Mucosa of descending colon (tissue), 3 donors: ENCODE results near the gene NPEPL1. TPM values are rescaled to one million over a fixed set of nuclear protein-coding genes. Genes with fewer than 3 reads are reported as not detected.
A peak's percentile ranks its signal among the peaks of the same experiment; 100 is the strongest.

ENCODE experiments used
- ATAC-seq: fragments of 200-7000 bp; cut with Tn5 transposase; one replicate; pipeline ENCODE4 v1.9.1; 2020; ENCODE audit warnings: mild to moderate bottlenecking, moderate library complexity
- DNase-seq, 3 donors: peaks; one replicate each; pipeline ENCODE4 v3.0.0-alpha.2; 2020
- H3K36me3 ChIP-seq: fragments of 200-600 bp; one replicate; pipeline ENCODE4 v1.8.0; 2021; ENCODE audit warnings: low read depth, mild to moderate bottlenecking
- H3K4me1 ChIP-seq: fragments of 200-600 bp; one replicate; pipeline ENCODE4 v1.8.0; 2021; ENCODE audit warnings: low read depth, mild to moderate bottlenecking
- H3K4me3 ChIP-seq: fragments of 200-600 bp; one replicate; pipeline ENCODE4 v1.8.0; 2021; ENCODE audit warnings: mild to moderate bottlenecking
- H3K9me3 ChIP-seq: fragments of 200-600 bp; one replicate; pipeline ENCODE4 v1.8.0; 2021; ENCODE audit warnings: mild to moderate bottlenecking
- CTCF ChIP-seq: fragments of 200-600 bp; IDR thresholded peaks from one replicate; pipeline ENCODE4 v1.8.0; 2022; ENCODE audit warnings: antibody characterized with exemption, mild to moderate bottlenecking
- intact Hi-C, 2 donors: fragments of 100-400 bp; cut with DNase I in 1 of 2; cut with micrococcal nuclease in 1 of 2; formaldehyde crosslinking; loops; one replicate each; pipeline versions ENCODE4 v1.11.0 to v1.11.1; 2022; cut with DNase I, micrococcal nuclease
- total RNA-seq, 3 donors: library from RNA; stranded (reverse); fragmentation: NEBNext Ultra II Directional in 2 of 3; extraction: Animal tissue kit (Norgen Biotek cat#: 25700) in 2 of 3; gene quantifications; one replicate each; pipeline versions ENCODE4 v1.2.1 to v1.2.4, GENCODE V29; 2021 to 2023
- donor health status: DM: no; HTN: no; CAD: no; lungs with moderate emphysema.
- donor health status: DM: no; HTN: no; CAD: no.
- donor health status: DM: no; HTN: yes; CAD: no.

Gene NPEPL1
- total RNA-seq, 3 donors from 2014 or later: 26.8 to 41.6 (median 30.8) TPM

- DNase-seq: no peak
- no peaks in the 10 kb centered on the region for H3K9me3 ChIP-seq
- peak overlapping the region; percentile 91 for H3K4me3 ChIP-seq
- H3K4me1 ChIP-seq: peaks cover 18% of the 10 kb centered on the region
- no peak for ATAC-seq
- TF ChIP-seq CTCF: no peak
- intact Hi-C loops: no loop called here
- no peaks in the 10 kb centered on the region for H3K36me3 ChIP-seq
Measured at GRCh38 chr20:58651559-58651945, 41.0 kb upstream of the NPEPL1 start.

DNA sequence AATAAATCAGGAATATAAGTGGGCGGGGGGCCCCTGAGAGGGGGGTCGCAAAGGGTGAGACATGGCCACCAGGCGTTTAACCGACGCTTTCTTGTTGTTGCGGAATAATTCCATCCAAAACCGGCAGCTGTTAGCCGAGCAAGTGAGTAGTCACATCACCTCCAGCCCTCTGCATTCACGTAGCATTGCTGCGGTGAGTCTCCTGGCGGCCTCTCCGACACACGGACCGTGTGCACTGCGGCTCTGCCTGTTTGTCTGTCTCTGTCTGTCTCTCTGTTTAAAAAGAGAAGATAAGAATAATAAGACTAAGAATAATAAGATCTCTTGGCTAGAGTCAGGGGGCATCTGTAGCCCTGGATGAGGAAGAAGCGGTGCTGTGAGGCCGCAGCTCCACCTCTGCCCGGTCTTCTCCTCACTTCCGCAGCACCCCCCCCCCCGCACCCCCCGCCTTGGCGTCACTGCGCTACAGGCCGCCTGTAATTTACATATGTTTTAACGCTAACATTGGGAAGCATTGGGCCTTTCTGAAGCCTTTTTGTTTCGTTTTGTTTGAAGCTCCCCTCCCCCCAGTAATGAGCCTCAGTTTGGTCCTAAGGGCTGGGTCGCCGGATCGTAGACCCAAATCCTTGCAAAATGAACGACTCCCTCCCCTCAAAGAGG, 40.5 kb upstream of the NPEPL1 start:
- Histone ChIP-seq H3K4me1 (peaks cover 18% of the 10 kb centered on the region), H3K36me3 (no peaks in the 10 kb centered on the region), H3K4me3 (peak overlapping the region; percentile 91), H3K9me3 (no peaks in the 10 kb centered on the region)
- no peak for TF ChIP-seq CTCF
- ATAC-seq (peak; percentile 63), DNase-seq (peak; percentile 76 to 85 (median 77))
- intact Hi-C loops: no loop called here

DNA sequence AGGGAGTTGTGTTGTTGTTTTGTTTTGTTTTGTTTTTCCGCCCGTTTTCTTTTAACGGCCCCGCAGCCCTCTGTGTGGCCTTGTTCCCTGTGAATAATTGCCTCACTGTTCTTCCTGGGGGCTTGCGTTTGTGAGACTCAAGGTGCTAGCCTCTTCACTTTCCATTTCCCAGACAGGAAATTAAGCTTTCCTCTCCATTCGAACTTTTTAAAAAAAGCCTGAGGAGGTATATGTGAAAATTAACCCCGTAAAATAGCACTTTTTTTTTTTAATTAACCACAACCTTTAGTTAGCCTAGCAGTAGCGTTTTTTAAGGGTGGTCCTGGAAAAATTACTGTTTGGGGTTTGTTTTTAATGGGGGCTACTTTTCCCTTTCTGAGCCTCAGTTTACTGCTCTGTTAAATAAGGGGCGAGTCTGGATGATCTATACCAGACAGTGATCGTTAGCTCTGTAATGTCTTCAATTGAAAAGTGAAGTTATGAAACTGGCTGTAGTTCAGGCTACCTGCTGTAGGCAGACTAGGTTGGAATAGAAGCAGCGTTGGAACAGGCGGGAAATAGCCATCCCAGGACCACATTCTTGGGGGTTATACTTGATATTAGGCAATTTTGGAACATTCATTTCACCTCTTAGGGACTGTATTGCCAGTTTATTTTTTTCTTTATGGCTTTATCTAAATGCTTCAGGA, 39.9 kb upstream of the NPEPL1 start:
- H3K4me3 ChIP-seq: no peak overlapping the region
- H3K4me1 ChIP-seq: peaks cover 18% of the 10 kb centered on the region
- ATAC-seq (no peak), DNase-seq (peak in 1 of 3 donors; percentile 15)
- TF ChIP-seq CTCF: no peak
- no peaks in the 10 kb centered on the region for H3K36me3 ChIP-seq
- intact Hi-C loops: no loop called here
- no peaks in the 10 kb centered on the region for H3K9me3 ChIP-seq

DNA sequence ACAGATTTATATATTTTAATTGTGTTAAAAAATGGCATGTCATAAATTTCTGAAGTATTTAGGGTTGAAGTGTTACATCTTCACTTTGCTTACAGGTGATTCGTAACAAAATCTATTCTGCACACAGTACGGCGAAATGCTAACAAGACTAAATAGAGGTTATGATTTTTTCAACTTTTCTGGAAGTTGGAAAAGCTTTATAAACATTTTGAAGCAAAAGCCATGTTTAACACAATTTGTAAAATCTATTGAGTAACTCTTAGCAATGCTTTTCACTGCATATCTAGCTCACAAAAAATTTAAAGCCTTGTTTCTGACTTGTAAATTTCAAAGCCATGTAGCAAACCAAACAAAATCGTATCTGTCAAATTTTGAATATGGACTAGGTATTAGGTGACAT, 38.3 kb upstream of the NPEPL1 start:
- no peak for TF ChIP-seq CTCF
- peaks cover 18% of the 10 kb centered on the region for H3K4me1 ChIP-seq
- intact Hi-C loops: no loop called here
- DNase-seq: no peak
- no peak overlapping the region for H3K4me3 ChIP-seq
- H3K36me3 ChIP-seq: no peaks in the 10 kb centered on the region
- ATAC-seq: no peak
- no peaks in the 10 kb centered on the region for H3K9me3 ChIP-seq

DNA sequence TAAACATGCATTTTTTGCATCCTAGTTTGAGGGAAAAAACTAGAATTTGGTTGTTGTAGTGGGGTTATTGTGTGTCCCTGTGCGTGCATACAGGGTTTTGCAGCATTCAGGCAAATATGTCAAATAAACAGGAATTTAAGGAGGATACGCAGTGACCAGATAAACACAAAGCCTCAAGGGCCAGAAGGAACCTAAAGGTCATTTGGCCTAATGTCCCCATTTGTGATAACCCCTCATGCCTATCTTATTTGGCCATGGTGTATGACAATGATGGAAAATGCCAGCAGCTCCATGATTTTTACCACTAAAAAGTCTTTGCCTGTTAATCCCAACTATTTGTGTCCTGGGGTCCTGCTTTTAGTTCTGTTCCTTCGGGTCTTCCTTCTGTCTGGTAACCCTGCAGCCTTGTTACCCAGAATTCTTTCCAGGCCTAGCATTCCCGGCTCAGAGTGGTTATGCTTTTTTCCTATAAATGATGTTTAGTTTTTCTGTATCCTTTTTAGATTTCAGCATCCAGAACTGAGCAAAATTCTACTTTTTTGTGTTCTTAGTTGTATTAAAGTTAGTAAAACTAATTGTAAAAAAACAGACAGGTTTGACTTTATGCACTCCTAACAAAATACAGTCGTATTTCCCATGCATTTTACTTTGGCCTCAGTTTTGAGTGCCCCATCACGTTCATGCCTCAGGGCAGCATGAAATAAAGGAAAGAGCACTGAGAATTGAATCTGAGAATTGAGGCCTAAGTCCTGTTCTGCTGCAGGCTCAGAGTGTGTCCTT, 37.1 kb upstream of the NPEPL1 start:
- H3K9me3 ChIP-seq: no peaks in the 10 kb centered on the region
- no peak for TF ChIP-seq CTCF
- no peaks in the 10 kb centered on the region for H3K36me3 ChIP-seq
- DNase-seq (no peak), ATAC-seq (no peak)
- intact Hi-C loops: no loop called here
- peaks cover 18% of the 10 kb centered on the region for H3K4me1 ChIP-seq
- H3K4me3 ChIP-seq: no peak overlapping the region
